Left lung (tissue), 10 donors: ENCODE data around the gene PARN. TPM values are rescaled to one million over a fixed set of nuclear protein-coding genes. Genes with fewer than 3 reads are reported as not detected.

ENCODE experiments used
- ATAC-seq: fragments of 200-7000 bp; cut with Tn5 transposase; one replicate; pipeline ENCODE4 v1.9.1; 2020; ENCODE audit warnings: moderate library complexity
- DNase-seq, 4 donors: peaks; one replicate each; pipeline ENCODE4 v3.0.0-alpha.2; 2013 to 2020
- H3K27ac ChIP-seq, 2 donors: fragments of 200-600 bp; sonication (generic) in 1 of 2; one replicate each; pipeline versions ENCODE4 v1.5.0 to v1.8.0; 2020 to 2021
- H3K27me3 ChIP-seq, 2 donors: fragments of 200-600 bp; sonication (generic) in 1 of 2; one replicate each; pipeline versions ENCODE4 v1.5.0 to v1.8.0; 2020 to 2021
- H3K36me3 ChIP-seq, 2 donors: fragments of 200-600 bp; sonication (generic) in 1 of 2; one replicate each; pipeline versions ENCODE4 v1.5.0 to v1.8.0; 2020 to 2021
- H3K4me1 ChIP-seq, 2 donors: fragments of 200-600 bp; one replicate each; pipeline ENCODE4 v1.8.0; 2021
- H3K4me3 ChIP-seq, 2 donors: fragments of 200-600 bp; sonication (generic) in 1 of 2; one replicate each; pipeline versions ENCODE4 v1.5.0 to v1.8.0; 2020 to 2021; ENCODE audit warnings: mild to moderate bottlenecking in 1 of 2
- H3K9me3 ChIP-seq, 2 donors: fragments of 200-600 bp; sonication (generic) in 1 of 2; one replicate each; pipeline versions ENCODE4 v1.5.0 to v1.8.0; 2020 to 2021
- CTCF ChIP-seq, 2 donors: fragments of 200-600 bp; sonication (generic) in 1 of 2; IDR thresholded peaks; one replicate each; pipeline versions ENCODE4 v1.5.0 to v1.8.0; 2021; ENCODE audit warnings: antibody characterized with exemption in 2 of 2
- intact Hi-C, 2 donors: fragments of 100-400 bp; cut with DNase I; formaldehyde crosslinking; loops; one replicate each; pipeline versions ENCODE4 v1.11.2 to v1.14.2; 2022
- polyA plus RNA-seq, 6 donors: library from polyadenylated mRNA; unstranded; fragments of 120-200 nt; gene quantifications; one replicate each; pipeline ENCODE4 v1.2.1, GENCODE V29; 2013; ENCODE audit not compliant: insufficient read length in 6 of 6
- total RNA-seq, 2 donors: library from RNA; stranded (reverse); fragmentation: NEBNext Ultra II Directional; extraction: Animal tissue kit (Norgen Biotek cat#: 25700); gene quantifications; one replicate each; pipeline ENCODE4 v1.2.1, GENCODE V29; 2021
- donor health status: DM: no; HTN: yes; CAD: no.
- donor health status: DM: no; HTN: no; CAD: no.

PARN gene
- total and polyA plus RNA-seq, 8 donors, result 26.9 to 37.9 (median 27.7) TPM

GRCh38 chr16:14505846-14506245 lies 124.2 kb downstream of the PARN start:
- no peak for TF ChIP-seq CTCF (IDR thresholded peaks at IDR 0.05)
- DNase-seq, result no peak
- no peak for ATAC-seq
- H3K4me3 ChIP-seq, result no peak overlapping the region
- no peaks in the 10 kb centered on the region for H3K9me3 ChIP-seq
- peaks cover 4 to 12% of the 10 kb centered on the region in 2 donors for H3K4me1 ChIP-seq
- intact Hi-C loops, result no loop called here
- no peaks in the 10 kb centered on the region for H3K36me3 ChIP-seq
- no peak overlapping the region for H3K27ac ChIP-seq
- H3K27me3 ChIP-seq, result no peaks in the 10 kb centered on the region

GRCh38 chr16:14502932-14503741 lies 126.9 kb downstream of the PARN start:
- no peak for TF ChIP-seq CTCF (IDR thresholded peaks at IDR 0.05)
- Histone ChIP-seq H3K27ac (no peak overlapping the region), H3K4me1 (peaks cover 4 to 8% of the 10 kb centered on the region in 2 donors), H3K36me3 (no peaks in the 10 kb centered on the region), H3K4me3 (no peak overlapping the region), H3K9me3 (no peaks in the 10 kb centered on the region), H3K27me3 (no peaks in the 10 kb centered on the region)
- peak; percentile 9 for ATAC-seq
- DNase-seq, result no peak
- intact Hi-C loops, result no loop called here

GRCh38 chr16:14502256-14502875 lies 127.7 kb downstream of the PARN start:
- DNase-seq, result no peak
- ATAC-seq, result peak; percentile 18
- Histone ChIP-seq H3K4me1 (peaks cover 4 to 8% of the 10 kb centered on the region in 2 donors), H3K9me3 (no peaks in the 10 kb centered on the region), H3K4me3 (no peak overlapping the region), H3K27ac (peak overlapping the region; percentile 50 to 53), H3K27me3 (no peaks in the 10 kb centered on the region), H3K36me3 (no peaks in the 10 kb centered on the region)
- intact Hi-C loops, result no loop called here
- no peak for TF ChIP-seq CTCF (IDR thresholded peaks at IDR 0.05)

- Histone ChIP-seq H3K9me3 (no peaks in the 10 kb centered on the region), H3K27me3 (no peaks in the 10 kb centered on the region), H3K27ac (peak overlapping the region; percentile 50 to 53), H3K4me3 (no peak overlapping the region), H3K36me3 (no peaks in the 10 kb centered on the region), H3K4me1 (peaks cover 4 to 8% of the 10 kb centered on the region in 2 donors)
- TF ChIP-seq CTCF (IDR thresholded peaks at IDR 0.05), result no peak
- ATAC-seq, result peak; percentile 88
- intact Hi-C loops, result no loop called here
- peak; percentile 67 to 87 (median 81) for DNase-seq
These were observed 128.5 kb downstream of the PARN start for GRCh38 chr16:14501331-14502255.
